ENCODE data around the gene EPS15.
"Not testable (repeated sequence)": the region's sequence is repeated elsewhere in the genome, so short reads cannot be mapped to it uniquely, and the experiment has no call there.

EPS15 gene

DNA sequence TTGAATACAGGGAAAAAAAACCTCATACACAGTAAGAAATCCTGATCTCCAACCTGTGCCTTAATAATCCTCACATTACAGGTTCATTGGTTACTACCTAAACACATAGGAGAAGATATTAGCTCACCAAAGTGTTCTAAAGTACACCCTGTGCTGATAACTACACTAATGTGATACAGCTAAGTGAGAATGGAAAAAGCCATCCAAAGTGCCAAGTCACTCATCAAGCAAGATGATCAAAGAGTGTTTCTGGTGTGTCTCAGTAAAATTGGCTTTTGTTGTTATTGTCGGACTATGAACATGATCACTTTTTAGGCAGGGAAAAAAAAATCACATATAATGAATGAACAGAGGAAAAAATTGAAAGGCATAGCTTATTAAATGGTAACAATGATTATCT is 31.4 kb downstream of the EPS15 start:
- DNase-seq, result no peak
- in situ Hi-C loops (cut with MboI; ENCODE audit: low pct_unique_long_range_greater_than_20kb, low sequenced_read_pairs), result no loop called here

DNA sequence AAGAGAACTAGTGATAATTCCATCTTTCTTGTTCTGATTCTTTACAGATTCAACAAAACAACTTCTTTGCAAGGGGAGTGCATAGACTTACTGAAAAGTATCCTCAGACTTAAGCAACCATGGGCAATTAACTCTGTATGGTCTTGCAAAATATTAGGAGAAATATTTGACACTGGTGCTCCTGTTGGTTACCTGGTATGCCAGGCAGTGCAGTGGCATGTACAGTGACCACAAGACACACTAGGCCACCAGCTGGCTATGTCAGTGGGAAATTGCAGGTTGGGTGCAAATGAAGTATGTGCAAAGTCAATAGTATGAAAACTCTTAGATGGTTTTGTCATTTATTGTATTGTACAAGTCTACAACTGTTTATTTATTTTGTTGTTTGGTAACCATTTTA is 34.5 kb downstream of the EPS15 start:
- in situ Hi-C loops (cut with MboI; ENCODE audit: low pct_unique_long_range_greater_than_20kb, low sequenced_read_pairs), result no loop called here
- no peak for DNase-seq

DNA sequence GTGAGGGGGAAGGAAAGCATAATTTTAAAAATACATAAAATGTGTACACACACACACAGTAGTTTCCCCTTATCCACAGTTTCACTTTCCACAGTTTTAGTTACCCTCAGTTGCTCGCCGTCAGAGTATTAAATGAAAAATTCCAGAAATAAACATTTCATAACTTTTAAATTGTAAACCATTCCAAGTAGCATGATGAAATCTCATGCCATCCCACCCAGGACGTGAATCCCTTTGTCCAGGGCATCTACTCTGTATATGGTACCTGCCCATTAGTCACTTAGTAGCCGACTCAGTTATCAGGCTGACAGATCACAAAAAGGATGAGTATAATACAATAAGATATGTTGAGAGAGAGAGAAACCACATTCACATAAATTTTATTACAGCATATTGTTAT is 36.2 kb downstream of the EPS15 start:
- in situ Hi-C loops (cut with MboI; ENCODE audit: low pct_unique_long_range_greater_than_20kb, low sequenced_read_pairs), result no loop called here
- DNase-seq, result no peak

DNA sequence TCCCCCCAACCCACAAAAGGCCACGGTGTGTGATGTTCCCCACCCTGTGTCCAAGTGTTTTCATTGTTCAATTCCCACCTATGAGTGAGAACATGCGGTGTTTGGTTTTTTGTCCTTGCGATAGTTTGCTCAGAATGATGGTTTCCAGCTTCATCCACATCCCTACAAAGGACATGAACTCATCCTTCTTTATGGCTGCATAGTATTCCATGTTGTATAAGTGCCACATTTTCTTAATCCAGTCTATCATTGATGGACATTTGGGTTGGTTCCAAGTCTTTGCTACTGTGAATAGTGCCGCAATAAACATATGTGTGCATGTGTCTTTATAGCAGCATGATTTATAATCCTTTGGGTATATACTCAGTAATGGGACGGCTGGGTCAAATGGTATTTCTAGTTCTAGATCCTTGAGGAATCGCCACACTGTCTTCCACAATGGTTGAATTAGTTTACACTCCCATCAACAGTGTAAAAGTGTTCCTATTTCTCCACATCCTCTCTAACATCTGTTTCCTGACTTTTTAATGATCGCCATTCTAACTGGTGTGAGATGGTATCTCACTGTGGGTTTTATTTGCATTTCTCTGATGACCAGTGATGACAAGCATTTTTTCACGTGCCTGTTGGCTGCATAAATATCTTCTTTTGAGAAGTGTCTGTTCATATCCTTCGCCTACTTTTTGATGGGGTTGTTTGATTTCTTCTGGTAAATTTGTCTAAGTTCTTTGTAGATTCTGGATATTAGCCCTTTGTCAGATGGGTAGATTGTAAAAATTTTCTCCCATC is 44.0 kb downstream of the EPS15 start:
- in situ Hi-C loops (cut with MboI; ENCODE audit: low pct_unique_long_range_greater_than_20kb, low sequenced_read_pairs), result not testable (repeated sequence)

DNA sequence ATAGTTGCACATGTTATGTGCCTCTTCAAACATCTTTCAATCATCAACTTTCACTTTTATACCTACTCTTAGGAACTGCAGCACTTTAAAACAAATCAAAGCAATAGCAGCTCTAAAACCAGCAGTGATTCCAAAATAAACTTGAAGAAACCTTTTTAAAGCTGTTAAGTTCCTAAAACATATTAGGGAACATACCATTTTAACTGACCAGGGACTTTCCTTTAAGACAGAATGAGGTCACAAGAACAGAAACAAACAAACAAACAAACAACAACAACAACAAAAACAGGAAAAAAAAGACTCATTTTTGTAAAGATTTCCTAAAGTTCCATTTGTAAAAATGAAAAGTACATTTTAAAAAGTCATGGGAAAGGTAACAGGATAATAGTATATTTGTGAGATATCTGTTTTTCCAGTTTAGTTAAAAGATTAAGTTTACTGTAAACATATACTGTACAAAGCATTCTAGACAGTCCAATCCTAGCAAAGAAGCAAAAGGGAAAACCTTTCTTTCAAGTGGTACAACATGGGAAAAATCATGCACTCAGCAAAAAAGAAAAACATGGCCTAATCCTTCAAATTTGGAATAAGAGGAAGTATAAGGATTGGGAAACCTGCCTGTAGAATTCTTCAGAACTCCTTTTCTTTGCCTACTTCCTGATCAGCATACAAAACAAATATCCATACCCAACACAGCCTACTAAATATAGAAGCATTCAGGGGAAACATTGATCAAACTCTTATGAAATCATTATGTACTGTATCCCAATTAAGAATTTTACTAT is 45.5 kb downstream of the EPS15 start:
- in situ Hi-C loops (cut with MboI; ENCODE audit: low pct_unique_long_range_greater_than_20kb, low sequenced_read_pairs), result no loop called here
- peak; percentile 30 for DNase-seq

More for the DNA sequence above, 44.0 kb downstream of the EPS15 start:
- peak; percentile 79 for DNase-seq

DNA sequence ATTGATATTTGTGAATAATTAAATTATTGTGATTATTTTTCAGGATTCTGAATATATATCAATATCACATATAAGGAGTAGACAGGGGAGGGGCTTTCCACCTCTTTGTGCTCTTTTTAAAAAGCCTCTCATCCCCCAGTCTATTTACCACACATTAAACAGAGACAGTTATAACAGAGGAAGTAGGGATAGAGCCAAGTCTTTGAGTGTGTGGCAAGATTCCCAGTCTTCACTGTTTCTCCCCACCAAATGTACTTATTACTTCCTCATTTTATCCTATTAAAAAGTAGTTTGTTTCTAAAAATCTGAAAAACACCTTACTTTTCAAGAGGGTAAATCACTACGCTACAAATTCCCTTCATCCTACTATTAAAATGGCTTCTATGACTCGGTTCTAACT is 46.7 kb downstream of the EPS15 start:
- in situ Hi-C loops (cut with MboI; ENCODE audit: low pct_unique_long_range_greater_than_20kb, low sequenced_read_pairs), result no loop called here

DNA sequence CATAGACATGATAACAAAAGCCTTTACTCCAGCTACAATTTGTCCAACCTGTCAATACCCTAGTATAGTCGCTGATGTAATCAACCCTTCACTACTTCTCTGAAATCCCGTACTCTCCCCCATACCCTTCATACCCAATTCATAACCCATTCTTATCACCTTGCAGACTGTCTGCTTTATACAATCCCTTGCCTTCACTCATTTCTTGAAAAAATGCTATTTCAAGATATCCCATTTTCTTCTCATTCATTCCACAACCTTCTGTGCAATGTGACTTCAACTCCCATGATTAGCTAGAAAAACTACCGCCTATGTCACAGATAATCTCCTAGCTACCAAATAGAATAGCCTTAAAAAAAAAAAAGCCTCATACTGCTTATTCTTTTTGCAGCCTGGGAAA is 49.5 kb downstream of the EPS15 start:
- in situ Hi-C loops (cut with MboI; ENCODE audit: low pct_unique_long_range_greater_than_20kb, low sequenced_read_pairs), result no loop called here

More for the DNA sequence above, 46.7 kb downstream of the EPS15 start:
- DNase-seq, result peak; percentile 68

DNA sequence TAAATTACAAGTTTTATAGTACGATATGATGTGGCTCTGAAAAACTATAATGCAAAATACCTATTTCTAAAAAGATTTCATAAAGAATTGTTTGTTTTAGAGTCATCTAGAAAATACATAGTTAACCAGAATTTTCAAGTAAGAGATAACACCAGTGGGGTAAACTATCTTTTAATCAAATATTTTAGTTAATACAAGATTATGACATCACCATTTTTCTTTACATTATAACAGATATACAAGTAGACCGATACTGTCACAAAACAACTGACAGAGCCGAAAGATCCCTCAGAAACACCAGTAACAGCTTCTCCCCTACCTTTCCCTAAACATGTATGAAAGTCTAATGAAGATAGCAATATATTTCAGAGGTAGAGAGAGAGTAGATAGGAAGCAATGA is 54.2 kb downstream of the EPS15 start:
- no peak for DNase-seq
- in situ Hi-C loops (cut with MboI; ENCODE audit: low pct_unique_long_range_greater_than_20kb, low sequenced_read_pairs), result no loop called here

More for the DNA sequence above, 49.5 kb downstream of the EPS15 start:
- DNase-seq, result no peak

DNA sequence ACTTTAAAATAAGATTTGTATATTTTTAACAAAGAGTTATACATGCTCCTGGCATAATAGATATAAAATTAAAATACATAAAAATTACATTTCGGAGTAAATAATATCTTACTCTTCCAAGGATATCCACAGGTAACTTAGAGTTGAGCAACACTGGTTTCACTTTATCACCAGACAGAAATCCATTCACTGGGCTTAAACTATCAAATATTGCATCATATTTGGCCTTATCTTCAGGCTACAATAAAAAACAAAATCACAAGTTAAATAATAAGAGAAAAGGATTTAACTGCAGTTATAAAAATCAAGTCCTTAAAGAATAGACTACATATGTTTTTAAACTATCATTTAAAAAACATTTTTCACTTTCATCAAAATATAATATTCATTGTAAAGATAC is 55.5 kb downstream of the EPS15 start:
- no peak for DNase-seq
- in situ Hi-C loops (cut with MboI; ENCODE audit: low pct_unique_long_range_greater_than_20kb, low sequenced_read_pairs), result no loop called here

DNA sequence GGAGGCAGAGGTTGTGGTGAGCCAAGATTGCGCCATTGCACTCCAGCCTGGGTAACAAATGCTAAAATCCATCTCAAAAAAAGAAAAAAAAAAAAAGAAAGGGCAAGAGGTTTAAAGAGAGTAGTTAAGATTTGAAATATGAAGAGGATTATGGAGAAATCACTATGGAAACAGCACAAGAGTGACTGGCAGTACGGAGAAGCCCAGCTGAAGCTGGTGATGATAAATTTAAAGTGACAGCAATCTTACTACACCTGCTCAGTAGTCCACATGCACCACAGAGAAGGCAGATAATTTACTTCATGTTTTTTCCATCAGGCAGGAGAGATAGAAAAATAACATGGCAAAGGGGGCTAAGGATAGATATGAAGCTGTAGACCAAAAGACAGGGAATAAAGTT is 56.8 kb downstream of the EPS15 start:
- DNase-seq; in situ Hi-C loops (cut with MboI; ENCODE audit: low pct_unique_long_range_greater_than_20kb, low sequenced_read_pairs): not testable (repeated sequence)

DNA sequence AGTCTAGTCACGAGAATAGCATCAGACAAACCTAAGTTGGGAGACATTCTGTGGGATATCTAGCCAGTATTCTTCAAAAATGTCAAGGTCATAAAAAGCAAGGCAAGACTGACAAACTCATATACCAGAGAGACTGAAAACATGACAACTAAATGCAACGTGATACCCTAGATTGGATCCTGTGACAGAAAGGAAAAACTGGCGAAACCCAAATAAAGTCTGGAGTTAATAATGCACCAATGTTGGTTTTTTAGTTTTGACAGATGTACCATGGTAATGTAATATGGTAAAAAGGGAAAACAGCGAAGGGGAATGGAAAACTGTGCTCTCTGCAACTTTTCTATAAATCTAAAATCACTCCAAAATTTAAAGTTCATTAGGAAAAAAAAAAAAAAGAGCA is 64.5 kb downstream of the EPS15 start:
- in situ Hi-C loops (cut with MboI; ENCODE audit: low pct_unique_long_range_greater_than_20kb, low sequenced_read_pairs), result no loop called here
- DNase-seq, result no peak

DNA sequence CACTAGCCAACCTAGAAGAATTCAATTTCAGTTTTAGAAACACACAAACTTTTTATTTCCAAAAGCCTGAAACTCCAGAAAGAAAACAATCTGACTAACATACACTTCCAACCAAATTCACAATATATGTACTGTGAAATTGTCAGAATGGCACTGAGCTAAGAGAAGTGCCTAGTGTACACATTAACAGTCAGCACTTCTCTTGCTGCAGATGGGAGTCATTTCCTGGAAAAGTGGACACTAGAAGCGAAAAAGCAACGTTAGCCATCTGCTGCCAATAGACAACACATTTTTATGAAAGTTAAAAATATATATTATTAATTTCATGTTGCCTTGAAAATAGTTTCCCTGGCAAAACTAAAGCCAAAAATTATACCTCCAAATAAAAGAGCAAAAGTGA is 66.1 kb downstream of the EPS15 start:
- DNase-seq, result no peak
- in situ Hi-C loops (cut with MboI; ENCODE audit: low pct_unique_long_range_greater_than_20kb, low sequenced_read_pairs), result no loop called here

DNA sequence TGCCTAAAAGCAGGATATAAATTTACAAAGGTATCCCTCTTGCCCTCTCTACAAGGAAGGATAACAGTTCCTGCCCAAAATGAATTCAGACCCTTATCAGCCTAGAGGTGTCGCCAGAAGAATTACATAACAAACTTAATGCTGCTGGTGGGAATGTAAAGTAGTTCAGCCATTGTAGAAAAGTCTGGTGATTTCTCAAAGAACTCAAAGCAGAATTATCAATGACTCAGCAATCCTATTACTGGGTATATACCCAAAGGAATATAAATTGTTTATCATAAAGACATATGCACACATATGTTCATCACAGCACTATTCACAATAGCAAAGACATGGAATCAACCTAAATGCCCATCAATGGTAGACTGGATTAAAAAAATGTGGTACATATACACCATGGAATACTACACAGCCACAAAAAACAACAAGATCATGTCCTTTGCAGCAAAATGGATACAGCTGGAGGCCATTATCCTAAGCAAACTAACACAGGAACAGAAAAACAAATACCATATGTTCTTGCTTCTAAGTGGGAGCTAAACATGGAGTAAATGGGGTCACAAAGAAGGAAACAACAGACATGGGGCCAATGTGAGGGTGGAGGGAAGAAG is 70.1 kb downstream of the EPS15 start:
- DNase-seq; in situ Hi-C loops (cut with MboI; ENCODE audit: low pct_unique_long_range_greater_than_20kb, low sequenced_read_pairs): not testable (repeated sequence)

DNA sequence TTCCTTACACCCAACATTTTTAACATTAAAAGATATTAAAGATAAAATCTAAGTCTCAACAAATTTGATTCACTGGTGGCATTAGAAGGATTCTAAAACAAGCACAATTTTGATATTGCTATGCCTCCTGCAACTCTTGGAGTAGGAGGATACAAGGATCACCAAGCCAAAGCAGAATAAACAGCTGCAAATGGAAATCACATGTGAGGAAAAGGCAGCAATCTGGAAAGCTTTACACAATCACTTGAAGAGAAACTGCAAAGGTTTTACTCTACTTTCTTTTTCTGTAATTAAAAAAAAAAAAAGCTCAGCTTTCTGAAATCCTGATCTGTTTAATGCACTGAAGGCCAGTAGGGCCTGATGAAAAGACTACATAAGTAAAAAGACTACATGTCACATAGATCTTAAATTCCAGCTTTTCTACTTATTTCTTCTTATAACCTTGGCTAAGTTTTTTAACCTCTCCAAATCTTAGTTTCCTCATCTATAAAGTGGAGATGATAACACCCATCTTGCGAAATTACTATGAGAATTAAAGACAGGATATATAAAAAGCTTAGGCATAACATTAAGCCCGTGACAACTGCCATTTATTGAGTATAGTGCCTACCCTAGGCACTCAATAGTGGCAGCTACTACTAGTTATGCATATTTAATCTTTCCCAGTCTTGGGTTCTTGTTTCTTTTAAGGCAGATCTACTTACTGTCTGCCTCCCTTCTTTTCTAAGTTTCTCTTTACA is 73.5 kb downstream of the EPS15 start:
- in situ Hi-C loops (cut with MboI; ENCODE audit: low pct_unique_long_range_greater_than_20kb, low sequenced_read_pairs), result no loop called here
- no peak for DNase-seq

DNA sequence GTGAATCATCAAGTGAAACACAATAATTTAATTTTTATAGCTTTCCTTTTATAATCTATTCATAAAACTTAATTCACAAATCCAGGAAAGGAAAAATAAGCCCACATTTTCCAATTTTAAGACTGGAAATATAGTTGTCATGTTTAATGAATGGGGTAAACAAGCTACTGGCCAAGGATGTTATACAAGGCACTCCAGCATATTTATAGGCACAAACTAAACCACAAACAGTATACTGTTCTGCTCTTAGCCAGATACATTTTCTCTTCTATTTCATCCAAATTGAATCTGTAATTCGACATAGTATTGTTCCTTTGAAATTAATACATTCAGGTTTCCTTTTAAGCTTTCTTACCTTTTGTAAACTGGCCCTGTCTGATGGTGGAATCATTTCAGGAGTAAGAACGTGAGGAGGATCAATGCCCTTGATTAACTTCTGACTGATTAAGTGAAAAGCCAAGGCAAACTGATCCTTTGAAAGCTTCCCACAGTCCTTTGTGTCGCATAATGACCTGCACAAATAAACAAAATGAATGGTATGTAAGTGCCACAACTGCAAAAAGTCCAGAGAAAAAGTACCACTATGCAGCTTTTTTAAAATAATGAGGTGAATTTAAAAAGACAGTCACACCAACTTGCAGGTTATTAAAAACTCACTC is 74.4 kb downstream of the EPS15 start:
- no peak for DNase-seq
- in situ Hi-C loops (cut with MboI; ENCODE audit: low pct_unique_long_range_greater_than_20kb, low sequenced_read_pairs), result no loop called here

DNA sequence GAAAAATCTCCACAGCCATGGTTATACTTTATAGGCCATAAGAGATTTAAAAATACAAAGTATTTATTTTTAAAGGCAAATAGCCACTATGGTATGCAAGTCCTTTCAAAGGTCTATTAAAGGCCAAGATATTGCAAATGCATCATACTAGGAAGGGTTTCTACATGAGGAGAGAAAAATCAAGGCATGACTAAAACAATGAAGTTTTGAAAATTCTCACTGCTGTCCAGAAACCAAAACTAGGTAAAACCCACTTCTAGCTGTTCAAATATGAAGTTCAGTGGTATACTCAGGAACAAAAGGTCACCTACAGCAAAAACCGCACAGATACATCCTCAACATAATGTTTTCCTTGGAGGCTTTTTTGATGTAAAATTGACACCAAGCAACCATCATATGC is 75.0 kb downstream of the EPS15 start:
- in situ Hi-C loops (cut with MboI; ENCODE audit: low pct_unique_long_range_greater_than_20kb, low sequenced_read_pairs), result no loop called here
- no peak for DNase-seq

DNA sequence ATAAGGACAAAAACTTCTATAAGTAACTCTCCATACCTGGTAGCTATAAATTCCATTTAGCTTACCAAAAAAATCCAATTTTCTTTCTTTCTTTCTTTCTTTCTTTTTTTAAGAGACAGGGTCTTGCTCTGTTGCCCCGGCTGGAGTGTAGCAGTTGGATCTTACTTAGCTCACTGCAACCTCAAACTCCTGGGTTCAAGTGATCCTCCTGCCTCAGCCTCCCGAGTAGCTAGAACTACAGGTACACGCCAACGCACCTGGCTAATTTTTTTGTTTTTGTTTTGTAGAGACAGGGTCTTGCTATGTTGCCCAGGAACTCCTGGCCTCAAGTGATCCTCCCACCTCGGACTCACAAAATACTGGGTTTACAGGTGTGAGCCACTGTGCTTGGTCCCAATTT is 75.5 kb downstream of the EPS15 start:
- no peak for DNase-seq
- in situ Hi-C loops (cut with MboI; ENCODE audit: low pct_unique_long_range_greater_than_20kb, low sequenced_read_pairs), result no loop called here

DNA sequence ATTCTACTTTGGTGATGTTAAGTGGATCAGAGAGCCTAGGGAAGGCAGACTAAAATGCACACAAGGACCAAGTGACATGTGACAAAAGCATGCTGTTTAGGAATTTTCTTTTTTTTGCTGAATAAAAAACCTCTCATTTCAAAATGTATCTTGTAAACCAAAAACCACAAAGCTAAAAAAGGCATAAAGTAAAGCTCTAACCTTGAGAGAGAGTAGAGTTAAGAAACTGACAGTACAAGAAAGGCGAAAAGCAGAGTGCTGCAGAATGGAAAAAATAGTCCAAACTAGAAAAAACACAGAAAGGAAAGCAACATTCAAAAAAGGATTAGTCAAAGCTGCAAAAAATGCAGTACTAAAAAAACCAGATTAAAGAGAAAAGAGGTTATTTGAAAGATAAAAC is 76.5 kb downstream of the EPS15 start:
- no peak for DNase-seq
- in situ Hi-C loops (cut with MboI; ENCODE audit: low pct_unique_long_range_greater_than_20kb, low sequenced_read_pairs), result no loop called here

DNA sequence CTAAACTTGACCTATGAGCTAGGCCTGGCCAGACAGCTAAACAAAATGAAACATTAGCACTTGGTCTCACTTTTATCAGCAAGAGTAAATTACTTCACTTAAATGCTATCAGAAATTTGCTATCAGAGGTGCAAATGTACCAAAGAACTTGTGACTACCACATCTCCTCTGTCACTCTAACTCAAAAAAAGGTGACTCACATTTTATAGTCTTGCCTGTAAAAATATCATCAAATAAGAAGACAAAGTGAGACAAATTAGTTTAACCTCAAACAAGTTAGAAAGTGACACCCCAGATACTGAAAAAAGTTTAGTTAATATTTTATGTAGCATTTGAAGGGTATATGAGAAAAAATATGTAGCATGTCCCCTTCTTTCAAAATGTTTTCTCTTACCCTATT is 76.9 kb downstream of the EPS15 start:
- DNase-seq, result no peak
- in situ Hi-C loops (cut with MboI; ENCODE audit: low pct_unique_long_range_greater_than_20kb, low sequenced_read_pairs), result no loop called here

Data from KBM-7 (cell line).